ENCODE measurements around the gene MYCBP2.
"Not testable (repeated sequence)": the region's sequence is repeated elsewhere in the genome, so short reads cannot be mapped to it uniquely, and the experiment has no call there.

The MYCBP2 gene

DNA sequence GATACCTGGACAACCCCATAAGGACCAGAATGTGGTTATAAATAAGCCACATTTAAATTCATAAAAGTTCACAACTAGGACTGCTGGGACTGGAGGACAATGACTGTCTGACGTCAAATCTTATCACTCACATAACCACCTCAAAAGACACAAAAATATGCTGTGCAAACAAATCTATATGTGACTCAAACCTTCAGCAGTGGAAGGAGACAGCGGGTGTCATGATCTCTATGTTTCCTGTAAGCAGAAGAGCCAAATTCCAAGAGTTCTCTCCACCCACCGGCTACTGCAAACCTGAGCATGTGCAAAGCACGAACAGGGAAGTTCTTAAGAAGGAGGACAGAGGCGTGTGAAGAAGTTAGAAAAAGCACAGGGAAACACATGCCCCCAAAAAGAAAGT, 113.2 kb downstream of the MYCBP2 start:
- H3K4me3 ChIP-seq (ENCODE audit: low read length): no peak overlapping the region
- H2AFZ ChIP-seq (ENCODE audit: low read depth, low read length): no peak overlapping the region
- H3K27me3 ChIP-seq (ENCODE audit: insufficient read depth, low read length): no peaks in the 10 kb centered on the region
- no peaks in the 10 kb centered on the region for H3K9me3 ChIP-seq (ENCODE audit: low read length)
- H3K36me3 ChIP-seq (ENCODE audit: insufficient read depth, low read length): peaks cover 24% of the 10 kb centered on the region
- no peaks in the 10 kb centered on the region for H3K4me1 ChIP-seq (ENCODE audit: insufficient read depth, low read length)

DNA sequence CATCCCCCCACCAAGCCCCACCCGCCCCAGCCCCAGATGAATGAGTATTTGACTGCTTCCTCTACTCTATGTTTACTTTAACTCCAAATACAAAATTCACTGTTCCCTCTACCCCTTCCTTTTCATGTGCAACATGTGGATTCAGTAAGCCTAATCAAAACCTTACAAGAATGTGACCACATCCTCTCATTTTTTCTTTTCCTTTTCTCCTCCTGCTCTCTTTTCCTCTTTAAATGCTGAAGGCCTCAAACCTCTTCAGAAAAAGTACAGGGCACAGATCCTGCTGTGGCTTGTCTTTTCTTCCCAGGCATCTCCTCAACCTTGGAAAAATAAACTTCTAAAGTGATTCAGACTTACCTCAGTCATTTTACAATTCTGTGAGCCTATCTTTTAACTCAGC, 119.0 kb downstream of the MYCBP2 start:
- H3K27me3 ChIP-seq (ENCODE audit: insufficient read depth, low read length): no peaks in the 10 kb centered on the region
- H3K9me3 ChIP-seq (ENCODE audit: low read length): no peaks in the 10 kb centered on the region
- no peaks in the 10 kb centered on the region for H3K4me1 ChIP-seq (ENCODE audit: insufficient read depth, low read length)
- H2AFZ ChIP-seq (ENCODE audit: low read depth, low read length): no peak overlapping the region
- no peak overlapping the region for H3K4me3 ChIP-seq (ENCODE audit: low read length)
- H3K36me3 ChIP-seq (ENCODE audit: insufficient read depth, low read length): peaks cover 20% of the 10 kb centered on the region

DNA sequence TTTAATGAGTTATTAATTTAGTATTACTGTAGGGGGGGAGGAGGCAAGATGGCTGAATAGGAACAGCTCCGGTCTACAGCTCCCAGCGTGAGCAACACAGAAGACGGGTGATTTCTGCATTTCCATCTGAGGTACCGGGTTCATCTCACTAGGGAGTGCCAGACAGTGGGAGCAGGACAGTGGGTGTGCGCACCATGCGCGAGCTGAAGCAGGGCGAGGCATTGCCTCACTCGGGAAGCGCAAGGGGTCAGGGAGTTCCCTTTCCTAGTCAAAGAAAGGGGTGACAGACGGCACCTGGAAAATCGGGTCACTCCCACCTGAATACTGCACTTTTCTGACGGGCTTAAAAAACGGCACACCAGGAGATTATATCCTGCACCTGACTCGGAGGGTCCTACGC, 127.9 kb downstream of the MYCBP2 start:
- H3K27me3 ChIP-seq (ENCODE audit: insufficient read depth, low read length); H3K4me3 ChIP-seq (ENCODE audit: low read length); H2AFZ ChIP-seq (ENCODE audit: low read depth, low read length); H3K9me3 ChIP-seq (ENCODE audit: low read length); H3K4me1 ChIP-seq (ENCODE audit: insufficient read depth, low read length): not testable (repeated sequence)
- peaks cover 19% of the 10 kb centered on the region for H3K36me3 ChIP-seq (ENCODE audit: insufficient read depth, low read length)

DNA sequence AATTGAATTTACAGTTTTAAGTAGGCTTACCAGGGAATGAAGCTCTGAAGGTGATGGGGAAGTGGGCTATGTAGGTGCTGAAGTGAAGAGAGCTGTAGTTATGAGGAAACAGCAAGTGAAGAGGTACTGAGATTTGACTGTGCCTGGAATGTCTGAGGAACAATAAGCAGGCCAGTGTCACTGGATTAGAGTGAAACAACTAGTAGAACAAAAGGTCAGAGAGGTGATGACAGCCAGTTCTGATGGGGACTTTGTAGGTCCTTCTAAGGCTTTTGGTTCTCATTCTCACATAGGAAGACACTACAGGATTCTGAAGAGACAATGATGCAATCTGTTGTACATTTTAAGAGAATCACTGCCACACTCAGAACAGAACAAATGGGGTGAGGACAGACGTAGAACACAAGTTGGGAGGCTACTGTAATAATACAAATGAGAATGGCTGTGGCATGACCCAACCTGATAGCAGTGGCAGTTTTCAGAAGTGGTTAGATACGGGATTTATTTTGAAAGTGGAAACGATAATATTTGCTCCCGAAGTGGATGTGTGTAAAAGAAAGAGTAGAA, 130.8 kb downstream of the MYCBP2 start:
- Histone ChIP-seq H3K4me3 (ENCODE audit: low read length) (no peak overlapping the region), H3K36me3 (ENCODE audit: insufficient read depth, low read length) (peaks cover 24% of the 10 kb centered on the region), H3K4me1 (ENCODE audit: insufficient read depth, low read length) (no peaks in the 10 kb centered on the region), H3K9me3 (ENCODE audit: low read length) (peaks cover 6% of the 10 kb centered on the region), H3K27me3 (ENCODE audit: insufficient read depth, low read length) (no peaks in the 10 kb centered on the region), H2AFZ (ENCODE audit: low read depth, low read length) (no peak overlapping the region)

DNA sequence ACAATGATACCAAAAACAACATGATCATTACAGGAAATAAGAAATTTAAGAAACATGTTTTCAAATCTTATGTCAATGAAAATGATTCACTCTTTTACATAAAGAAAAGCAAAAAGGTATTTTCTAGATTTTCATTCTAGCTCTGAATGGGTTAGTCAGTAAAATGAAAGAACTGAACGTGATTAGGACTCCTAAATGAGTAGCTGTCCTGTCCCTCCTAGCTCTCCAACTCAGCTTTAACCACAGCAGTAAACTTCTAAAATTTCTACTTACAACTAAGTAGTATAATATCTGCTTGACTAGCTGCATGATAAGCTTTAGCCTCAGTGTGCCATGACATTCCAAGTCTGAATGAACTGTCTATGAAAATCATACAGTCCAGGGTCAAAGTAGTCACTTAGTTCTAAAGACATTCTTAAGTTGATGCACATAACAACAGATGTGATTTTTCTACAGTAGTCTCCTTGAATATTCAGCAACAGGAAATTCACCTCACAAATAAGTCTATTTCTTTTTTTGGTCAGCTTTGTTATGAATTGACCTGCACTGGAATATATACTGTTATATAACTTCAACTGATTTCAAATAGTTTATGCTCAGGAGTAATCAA, 136.4 kb downstream of the MYCBP2 start:
- no peaks in the 10 kb centered on the region for H3K9me3 ChIP-seq (ENCODE audit: low read length)
- H3K27me3 ChIP-seq (ENCODE audit: insufficient read depth, low read length): no peaks in the 10 kb centered on the region
- no peak overlapping the region for H2AFZ ChIP-seq (ENCODE audit: low read depth, low read length)
- no peak overlapping the region for H3K4me3 ChIP-seq (ENCODE audit: low read length)
- no peaks in the 10 kb centered on the region for H3K4me1 ChIP-seq (ENCODE audit: insufficient read depth, low read length)
- H3K36me3 ChIP-seq (ENCODE audit: insufficient read depth, low read length): peaks cover 21% of the 10 kb centered on the region

DNA sequence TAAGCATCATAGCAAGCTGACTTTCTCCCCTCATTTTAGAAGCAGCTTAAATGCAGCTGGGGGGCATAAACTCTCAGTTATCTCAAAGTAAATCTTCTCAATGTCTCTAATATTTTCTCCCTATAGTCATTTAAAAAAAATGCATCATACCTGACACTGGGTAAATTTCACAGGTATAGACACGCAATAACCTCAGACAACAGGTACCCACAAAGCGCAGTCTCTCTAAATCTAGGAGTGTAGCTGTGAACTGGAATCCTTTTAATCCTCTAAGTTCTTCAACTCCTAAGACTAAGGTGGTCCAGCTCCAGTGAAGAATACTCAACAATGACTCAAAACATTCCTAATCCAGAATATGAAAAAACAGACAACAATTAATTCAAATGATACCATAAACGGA, 141.2 kb downstream of the MYCBP2 start:
- H3K36me3 ChIP-seq (ENCODE audit: insufficient read depth, low read length): peaks cover 28% of the 10 kb centered on the region
- no peak overlapping the region for H3K4me3 ChIP-seq (ENCODE audit: low read length)
- H2AFZ ChIP-seq (ENCODE audit: low read depth, low read length): no peak overlapping the region

DNA sequence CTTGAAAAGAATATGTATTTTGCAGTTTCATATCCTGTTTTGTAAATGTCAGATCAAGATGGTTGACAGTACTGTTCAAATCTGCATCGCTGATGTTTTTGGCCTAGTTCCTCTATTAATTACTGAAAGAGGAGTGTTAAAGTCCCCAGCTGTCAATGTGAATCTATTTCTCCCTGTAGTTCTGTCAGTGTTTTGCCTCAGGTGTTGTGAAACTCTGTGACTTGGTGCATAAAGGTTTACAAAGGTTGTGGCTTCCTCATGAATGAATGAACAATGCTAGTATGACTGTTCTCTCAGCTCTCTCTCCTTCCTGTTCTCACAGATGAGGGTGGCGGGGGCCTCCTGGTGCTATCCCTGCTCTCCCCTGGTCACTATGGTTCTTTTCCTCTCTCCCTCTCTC, 142.4 kb downstream of the MYCBP2 start:
- Histone ChIP-seq H3K27me3 (ENCODE audit: insufficient read depth, low read length) (no peaks in the 10 kb centered on the region), H2AFZ (ENCODE audit: low read depth, low read length) (no peak overlapping the region), H3K4me1 (ENCODE audit: insufficient read depth, low read length) (no peaks in the 10 kb centered on the region), H3K9me3 (ENCODE audit: low read length) (no peaks in the 10 kb centered on the region), H3K4me3 (ENCODE audit: low read length) (no peak overlapping the region), H3K36me3 (ENCODE audit: insufficient read depth, low read length) (peaks cover 41% of the 10 kb centered on the region)

More for the DNA sequence above, 141.2 kb downstream of the MYCBP2 start:
- no peaks in the 10 kb centered on the region for H3K27me3 ChIP-seq (ENCODE audit: insufficient read depth, low read length)
- H3K9me3 ChIP-seq (ENCODE audit: low read length): no peaks in the 10 kb centered on the region
- no peaks in the 10 kb centered on the region for H3K4me1 ChIP-seq (ENCODE audit: insufficient read depth, low read length)

DNA sequence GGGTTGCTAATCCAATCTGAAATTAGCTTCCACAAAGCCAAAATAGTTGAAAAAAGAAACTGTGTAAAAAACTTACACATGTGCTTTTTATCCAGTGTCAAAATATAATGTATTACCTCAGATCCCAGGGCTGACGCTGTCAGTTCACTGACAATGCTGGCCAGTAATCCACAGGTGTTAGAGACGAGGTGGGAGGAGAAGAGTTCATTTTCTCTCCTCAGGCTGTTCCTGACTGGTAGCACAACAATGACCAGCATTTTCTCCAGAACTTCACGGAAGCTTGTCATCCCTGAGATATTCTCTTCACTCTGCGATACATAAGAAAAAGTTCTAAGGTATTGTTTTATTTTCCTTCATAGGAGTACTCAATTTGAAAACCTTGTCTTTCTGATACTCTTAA, 146.9 kb downstream of the MYCBP2 start:
- no peak overlapping the region for H2AFZ ChIP-seq (ENCODE audit: low read depth, low read length)
- no peaks in the 10 kb centered on the region for H3K4me1 ChIP-seq (ENCODE audit: insufficient read depth, low read length)
- no peaks in the 10 kb centered on the region for H3K27me3 ChIP-seq (ENCODE audit: insufficient read depth, low read length)
- no peaks in the 10 kb centered on the region for H3K9me3 ChIP-seq (ENCODE audit: low read length)
- H3K4me3 ChIP-seq (ENCODE audit: low read length): no peak overlapping the region
- H3K36me3 ChIP-seq (ENCODE audit: insufficient read depth, low read length): peaks cover 50% of the 10 kb centered on the region

DNA sequence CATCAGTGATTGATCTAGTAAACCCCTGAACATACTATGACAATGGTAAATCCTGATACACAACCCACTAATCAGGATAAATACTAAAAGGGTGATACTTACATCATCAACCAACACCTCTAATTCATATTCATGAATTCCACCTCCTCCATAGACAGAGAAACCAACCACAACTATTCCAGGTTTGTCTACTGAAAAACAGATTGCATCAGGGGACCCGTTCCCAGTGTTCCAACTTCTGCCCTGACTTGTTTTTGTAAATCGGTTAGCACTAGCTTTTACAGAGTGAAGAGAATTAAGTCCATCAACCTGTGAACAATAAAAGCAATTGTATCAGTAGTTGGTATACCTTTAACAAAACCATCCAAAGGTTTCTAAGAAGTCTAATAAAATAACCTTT, 149.2 kb downstream of the MYCBP2 start:
- H2AFZ ChIP-seq (ENCODE audit: low read depth, low read length): no peak overlapping the region
- H3K36me3 ChIP-seq (ENCODE audit: insufficient read depth, low read length): peaks cover 54% of the 10 kb centered on the region

DNA sequence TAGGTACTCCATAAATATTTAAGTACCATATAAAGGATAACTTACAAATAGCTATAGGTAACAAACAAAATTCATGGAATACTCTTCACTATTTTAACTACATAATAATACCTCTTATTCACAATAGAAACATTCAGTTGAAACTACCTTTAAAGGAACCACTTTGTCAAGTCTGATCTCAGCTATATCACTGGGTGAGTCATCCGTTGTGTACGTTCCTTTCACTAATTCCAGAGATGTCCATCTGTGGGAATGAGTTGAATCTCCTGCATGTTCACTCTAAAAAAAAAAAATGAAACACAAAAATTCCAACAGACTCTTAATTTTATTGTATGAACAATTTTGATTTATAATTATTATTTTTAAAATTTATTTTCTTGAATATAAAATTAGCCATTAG, 150.5 kb downstream of the MYCBP2 start:
- no peak overlapping the region for H2AFZ ChIP-seq (ENCODE audit: low read depth, low read length)
- H3K4me3 ChIP-seq (ENCODE audit: low read length): no peak overlapping the region
- H3K9me3 ChIP-seq (ENCODE audit: low read length): no peaks in the 10 kb centered on the region
- no peaks in the 10 kb centered on the region for H3K4me1 ChIP-seq (ENCODE audit: insufficient read depth, low read length)
- no peaks in the 10 kb centered on the region for H3K27me3 ChIP-seq (ENCODE audit: insufficient read depth, low read length)
- peaks cover 51% of the 10 kb centered on the region for H3K36me3 ChIP-seq (ENCODE audit: insufficient read depth, low read length)

More for the DNA sequence above, 149.2 kb downstream of the MYCBP2 start:
- Histone ChIP-seq H3K4me3 (ENCODE audit: low read length) (no peak overlapping the region), H3K9me3 (ENCODE audit: low read length) (no peaks in the 10 kb centered on the region), H3K4me1 (ENCODE audit: insufficient read depth, low read length) (no peaks in the 10 kb centered on the region), H3K27me3 (ENCODE audit: insufficient read depth, low read length) (no peaks in the 10 kb centered on the region)

DNA sequence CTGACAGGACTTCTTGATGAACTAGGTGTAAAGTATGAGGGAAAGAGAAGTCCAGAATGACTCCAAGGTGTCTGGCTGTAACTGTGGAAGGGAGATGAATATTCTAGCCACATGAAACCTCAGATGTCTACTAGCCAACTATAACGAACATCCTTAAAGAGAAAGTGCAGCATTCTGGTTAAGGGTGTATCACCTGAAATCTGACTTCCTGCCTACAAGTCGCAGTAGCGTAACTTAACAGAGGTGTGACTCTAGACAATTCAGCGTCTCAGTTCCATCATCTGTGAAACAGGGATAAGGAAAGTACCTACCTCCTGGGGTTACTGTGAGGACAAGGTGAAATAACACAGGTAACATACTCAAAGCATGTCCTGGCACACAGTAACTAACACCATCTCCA, 154.2 kb downstream of the MYCBP2 start:
- Histone ChIP-seq H3K36me3 (ENCODE audit: insufficient read depth, low read length) (peaks cover 30% of the 10 kb centered on the region), H3K4me1 (ENCODE audit: insufficient read depth, low read length) (no peaks in the 10 kb centered on the region), H3K27me3 (ENCODE audit: insufficient read depth, low read length) (no peaks in the 10 kb centered on the region), H3K9me3 (ENCODE audit: low read length) (no peaks in the 10 kb centered on the region), H3K4me3 (ENCODE audit: low read length) (no peak overlapping the region), H2AFZ (ENCODE audit: low read depth, low read length) (no peak overlapping the region)

DNA sequence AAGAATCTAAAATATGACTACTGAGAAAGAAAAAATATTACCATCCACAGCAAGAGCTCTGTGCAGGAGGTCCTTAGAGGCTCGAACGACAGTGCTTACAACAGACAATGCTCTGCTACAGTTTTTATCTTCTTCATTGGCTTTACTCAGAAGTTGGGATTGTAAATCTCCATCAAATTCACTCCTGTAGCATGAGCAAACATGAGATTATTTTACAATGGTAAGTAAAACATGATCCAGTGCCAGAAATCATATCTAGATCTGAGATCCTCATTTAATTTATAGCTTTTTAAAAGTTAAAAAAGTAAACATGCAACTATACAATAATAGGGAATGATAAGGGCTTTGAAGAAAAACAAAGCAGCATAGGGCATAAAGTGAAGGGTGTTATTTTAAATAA, 155.4 kb downstream of the MYCBP2 start:
- Histone ChIP-seq H2AFZ (ENCODE audit: low read depth, low read length) (no peak overlapping the region), H3K4me3 (ENCODE audit: low read length) (no peak overlapping the region), H3K4me1 (ENCODE audit: insufficient read depth, low read length) (no peaks in the 10 kb centered on the region), H3K9me3 (ENCODE audit: low read length) (no peaks in the 10 kb centered on the region), H3K27me3 (ENCODE audit: insufficient read depth, low read length) (no peaks in the 10 kb centered on the region), H3K36me3 (ENCODE audit: insufficient read depth, low read length) (peaks cover 29% of the 10 kb centered on the region)

DNA sequence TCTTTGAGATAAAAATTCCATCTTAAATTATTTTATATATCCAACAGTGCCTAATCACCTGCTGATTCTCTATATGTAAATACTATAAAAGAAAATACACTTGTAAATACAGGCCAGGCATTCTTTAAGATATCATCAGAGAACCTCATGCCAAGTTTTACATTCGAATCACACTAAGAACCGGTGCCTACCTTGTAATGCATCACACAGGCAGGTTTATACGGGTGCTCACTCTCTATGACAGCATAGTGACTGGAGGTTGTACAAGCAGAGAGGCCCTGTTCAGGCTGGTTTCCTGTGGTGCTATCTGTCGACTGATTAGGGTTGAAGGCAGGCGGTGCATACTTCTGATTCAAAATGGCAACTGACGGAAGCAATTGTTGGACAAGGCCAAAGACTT, 158.7 kb downstream of the MYCBP2 start:
- no peaks in the 10 kb centered on the region for H3K4me1 ChIP-seq (ENCODE audit: insufficient read depth, low read length)
- H3K36me3 ChIP-seq (ENCODE audit: insufficient read depth, low read length): peaks cover 23% of the 10 kb centered on the region
- H2AFZ ChIP-seq (ENCODE audit: low read depth, low read length): no peak overlapping the region
- no peak overlapping the region for H3K4me3 ChIP-seq (ENCODE audit: low read length)
- no peaks in the 10 kb centered on the region for H3K9me3 ChIP-seq (ENCODE audit: low read length)
- no peaks in the 10 kb centered on the region for H3K27me3 ChIP-seq (ENCODE audit: insufficient read depth, low read length)

DNA sequence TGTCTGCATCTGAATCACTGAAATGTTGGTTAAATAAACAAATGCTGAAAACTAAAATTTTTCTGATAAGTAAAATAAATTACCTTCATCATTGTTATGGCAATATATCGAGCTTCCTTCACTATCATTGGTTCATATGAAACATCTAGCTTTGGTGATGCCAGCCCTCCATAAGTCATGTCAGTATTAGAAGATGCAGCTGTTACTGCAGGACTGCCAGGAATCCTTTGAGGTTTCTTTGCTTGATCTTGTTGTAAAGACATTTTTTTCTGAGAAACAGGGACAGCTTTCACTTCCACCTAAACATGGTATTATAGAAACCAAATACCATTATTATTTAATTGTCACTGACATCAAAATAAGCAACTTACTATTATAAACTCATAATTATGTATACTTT, 176.2 kb downstream of the MYCBP2 start:
- Histone ChIP-seq H3K36me3 (ENCODE audit: insufficient read depth, low read length) (peaks cover 24% of the 10 kb centered on the region), H2AFZ (ENCODE audit: low read depth, low read length) (no peak overlapping the region), H3K4me1 (ENCODE audit: insufficient read depth, low read length) (no peaks in the 10 kb centered on the region), H3K4me3 (ENCODE audit: low read length) (no peak overlapping the region), H3K27me3 (ENCODE audit: insufficient read depth, low read length) (no peaks in the 10 kb centered on the region), H3K9me3 (ENCODE audit: low read length) (peaks cover 2% of the 10 kb centered on the region)
